ENCODE data around the gene SLC49A4.

DNA sequence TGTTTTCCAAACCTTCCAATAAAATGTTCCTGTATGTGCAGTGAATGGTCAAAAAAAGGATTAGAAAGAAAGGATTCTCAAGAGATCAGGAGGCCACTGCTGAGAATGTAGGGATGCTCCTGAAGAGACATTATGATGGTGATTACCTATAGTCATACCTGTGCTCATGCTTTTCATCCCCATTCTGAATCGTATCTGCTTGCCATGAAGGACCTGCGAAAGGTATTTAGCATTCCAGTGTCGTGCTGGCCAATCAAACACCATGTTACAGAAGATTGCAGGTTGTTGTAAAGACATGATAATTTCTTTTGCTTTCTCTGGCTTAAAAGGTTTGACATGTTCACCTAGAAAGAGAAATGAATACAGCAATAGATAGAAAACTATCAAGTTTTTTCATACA, 17.3 kb upstream of the SLC49A4 start:
- TF ChIP-seq, protein P1, sequence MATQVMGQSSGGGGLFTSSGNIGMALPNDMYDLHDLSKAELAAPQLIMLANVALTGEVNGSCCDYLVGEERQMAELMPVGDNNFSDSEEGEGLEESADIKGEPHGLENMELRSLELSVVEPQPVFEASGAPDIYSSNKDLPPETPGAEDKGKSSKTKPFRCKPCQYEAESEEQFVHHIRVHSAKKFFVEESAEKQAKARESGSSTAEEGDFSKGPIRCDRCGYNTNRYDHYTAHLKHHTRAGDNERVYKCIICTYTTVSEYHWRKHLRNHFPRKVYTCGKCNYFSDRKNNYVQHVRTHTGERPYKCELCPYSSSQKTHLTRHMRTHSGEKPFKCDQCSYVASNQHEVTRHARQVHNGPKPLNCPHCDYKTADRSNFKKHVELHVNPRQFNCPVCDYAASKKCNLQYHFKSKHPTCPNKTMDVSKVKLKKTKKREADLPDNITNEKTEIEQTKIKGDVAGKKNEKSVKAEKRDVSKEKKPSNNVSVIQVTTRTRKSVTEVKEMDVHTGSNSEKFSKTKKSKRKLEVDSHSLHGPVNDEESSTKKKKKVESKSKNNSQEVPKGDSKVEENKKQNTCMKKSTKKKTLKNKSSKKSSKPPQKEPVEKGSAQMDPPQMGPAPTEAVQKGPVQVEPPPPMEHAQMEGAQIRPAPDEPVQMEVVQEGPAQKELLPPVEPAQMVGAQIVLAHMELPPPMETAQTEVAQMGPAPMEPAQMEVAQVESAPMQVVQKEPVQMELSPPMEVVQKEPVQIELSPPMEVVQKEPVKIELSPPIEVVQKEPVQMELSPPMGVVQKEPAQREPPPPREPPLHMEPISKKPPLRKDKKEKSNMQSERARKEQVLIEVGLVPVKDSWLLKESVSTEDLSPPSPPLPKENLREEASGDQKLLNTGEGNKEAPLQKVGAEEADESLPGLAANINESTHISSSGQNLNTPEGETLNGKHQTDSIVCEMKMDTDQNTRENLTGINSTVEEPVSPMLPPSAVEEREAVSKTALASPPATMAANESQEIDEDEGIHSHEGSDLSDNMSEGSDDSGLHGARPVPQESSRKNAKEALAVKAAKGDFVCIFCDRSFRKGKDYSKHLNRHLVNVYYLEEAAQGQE (IDR thresholded peaks at IDR 0.05; ENCODE audit: insufficient read depth in 1 of 2, low read depth in 2 of 2, low read length in 2 of 2) = no peak
- TF ChIP-seq TAF1 (IDR thresholded peaks at IDR 0.05; ENCODE audit: borderline replicate concordance, insufficient read depth, low read length) = no peak
- TF ChIP-seq POLR2AphosphoS5 (IDR thresholded peaks at IDR 0.05; ENCODE audit: low read depth, low read length) = no peak
- no peak for TF ChIP-seq SIN3A (IDR thresholded peaks at IDR 0.05; ENCODE audit: borderline replicate concordance, insufficient read depth, low read length)
- no peak for TF ChIP-seq FOXP2 (optimal IDR thresholded peaks at IDR 0.05; ENCODE audit: borderline replicate concordance, extremely low read depth, extremely low read length, insufficient read depth)
